HUES64 (cell line): ENCODE measurements around the gene ZNF397.

Experiments
- H3K27ac ChIP-seq: 2 replicates; pipeline ENCODE4 v1.7.0; 2013; ENCODE audit warnings: low read depth, low read length, inconsistent platforms
- H3K27me3 ChIP-seq: 2 replicates; pipeline ENCODE4 v1.6.1; 2013; ENCODE audit warnings: mild to moderate bottlenecking, low read length; ENCODE audit not compliant: insufficient read depth
- H3K36me3 ChIP-seq: 2 replicates; pipeline ENCODE4 v1.6.1; 2013; ENCODE audit warnings: mild to moderate bottlenecking, low read length; ENCODE audit not compliant: insufficient read depth
- H3K4me1 ChIP-seq: 2 replicates; pipeline ENCODE4 v1.6.1; 2013; ENCODE audit warnings: mild to moderate bottlenecking, low read length, moderate library complexity; ENCODE audit not compliant: insufficient read depth
- H3K4me3 ChIP-seq: 2 replicates; pipeline ENCODE4 v1.5.1; 2013; ENCODE audit warnings: mild to moderate bottlenecking, low read length, moderate library complexity
- H3K9ac ChIP-seq: 2 replicates; pipeline ENCODE4 v1.6.1; 2013; ENCODE audit warnings: mild to moderate bottlenecking, low read depth, low read length
- H3K9me3 ChIP-seq: 2 replicates; pipeline ENCODE4 v1.6.1; 2013; ENCODE audit warnings: low read depth, low read length; ENCODE audit not compliant: insufficient read depth
- WGBS: fragments of 150-250, 120-280 bp; methylation state at CpG from one replicate; pipeline ENCODE4 v1.1.7; 2013; ENCODE audit warnings: missing lambda C conversion rate; 5-methylcytosine and 5-hydroxymethylcytosine counted together

ZNF397 gene

DNA sequence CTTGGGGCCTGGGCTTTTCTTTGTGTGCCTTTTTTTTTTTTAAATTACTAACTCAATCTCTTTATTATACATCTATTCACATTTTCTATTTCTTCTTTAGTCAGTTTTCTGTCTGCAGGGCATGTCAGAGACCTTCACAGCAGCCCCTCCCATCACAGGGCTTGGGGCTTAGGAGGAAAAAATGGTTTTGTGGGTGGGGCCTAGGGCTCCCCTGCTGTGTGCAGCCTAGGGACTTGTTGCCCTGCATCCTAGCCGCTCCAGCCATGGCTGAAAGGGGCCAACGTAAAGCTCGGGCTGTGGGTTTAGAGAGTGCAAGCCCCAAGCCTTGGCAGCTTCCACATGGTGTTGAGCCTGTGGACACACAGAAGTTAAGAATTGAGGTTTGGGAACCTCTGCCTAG is 35.4 kb downstream of the ZNF397 start:
- H3K4me1 ChIP-seq, result no peaks in the 10 kb centered on the region
- H3K9me3 ChIP-seq, result peaks cover 42% of the 10 kb centered on the region
- 84% methylated on average over 3 of the region's 3 CpGs for WGBS
- H3K9ac ChIP-seq, result no peak overlapping the region
- H3K27ac ChIP-seq, result no peak overlapping the region
- no peaks in the 10 kb centered on the region for H3K27me3 ChIP-seq
- no peaks in the 10 kb centered on the region for H3K36me3 ChIP-seq
- no peak overlapping the region for H3K4me3 ChIP-seq

DNA sequence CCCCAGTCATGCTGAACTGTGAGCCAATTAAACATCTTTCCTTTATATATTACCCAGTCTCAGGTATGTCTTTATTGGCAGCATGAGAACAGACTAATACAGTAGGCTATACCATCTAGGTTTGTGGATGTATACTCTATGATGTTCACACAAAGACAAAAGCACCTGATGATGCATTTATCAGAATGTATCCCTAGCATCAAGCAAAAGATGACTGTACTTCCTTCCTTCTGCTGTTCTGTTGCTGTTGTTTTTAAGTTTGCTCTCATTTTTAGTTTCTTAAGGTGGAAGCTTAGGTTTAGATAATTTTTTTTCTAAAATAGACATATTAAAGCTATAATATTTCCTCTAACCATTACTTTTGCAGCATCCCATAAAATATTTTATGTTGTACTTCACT is 36.8 kb downstream of the ZNF397 start:
- H3K36me3 ChIP-seq, result no peaks in the 10 kb centered on the region; the same call in 1 of the 2 replicates
- no peak overlapping the region for H3K4me3 ChIP-seq
- H3K27ac ChIP-seq, result no peak overlapping the region
- no peak overlapping the region for H3K9ac ChIP-seq
- peaks cover 48% of the 10 kb centered on the region for H3K9me3 ChIP-seq
- no peaks in the 10 kb centered on the region for H3K4me1 ChIP-seq
- no peaks in the 10 kb centered on the region for H3K27me3 ChIP-seq

DNA sequence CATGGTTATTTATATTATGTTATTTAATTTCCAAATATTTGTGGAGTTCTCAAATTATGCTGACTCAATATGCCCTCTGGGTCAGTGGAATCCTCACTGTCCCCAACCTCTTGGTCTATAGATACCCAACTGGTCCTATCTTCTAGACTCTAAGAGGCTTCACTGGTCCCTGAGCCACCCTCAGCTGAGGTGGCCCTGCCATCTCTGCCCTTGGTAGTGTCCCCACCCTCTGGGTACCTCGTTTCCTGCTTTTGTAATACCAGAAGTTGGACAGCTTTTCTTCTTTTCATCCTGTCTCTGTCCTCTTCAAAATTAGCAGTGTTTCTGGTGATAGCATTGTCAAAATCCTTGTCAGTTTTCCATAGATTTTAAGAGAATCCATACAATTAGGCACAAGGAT is 37.3 kb downstream of the ZNF397 start:
- 82% methylated on average over 1 of the region's 1 CpG for WGBS
- Histone ChIP-seq H3K9me3 (peaks cover 45% of the 10 kb centered on the region), H3K4me3 (no peak overlapping the region), H3K9ac (no peak overlapping the region), H3K36me3 (peaks cover 3% of the 10 kb centered on the region), H3K4me1 (no peaks in the 10 kb centered on the region), H3K27me3 (no peaks in the 10 kb centered on the region), H3K27ac (no peak overlapping the region)

DNA sequence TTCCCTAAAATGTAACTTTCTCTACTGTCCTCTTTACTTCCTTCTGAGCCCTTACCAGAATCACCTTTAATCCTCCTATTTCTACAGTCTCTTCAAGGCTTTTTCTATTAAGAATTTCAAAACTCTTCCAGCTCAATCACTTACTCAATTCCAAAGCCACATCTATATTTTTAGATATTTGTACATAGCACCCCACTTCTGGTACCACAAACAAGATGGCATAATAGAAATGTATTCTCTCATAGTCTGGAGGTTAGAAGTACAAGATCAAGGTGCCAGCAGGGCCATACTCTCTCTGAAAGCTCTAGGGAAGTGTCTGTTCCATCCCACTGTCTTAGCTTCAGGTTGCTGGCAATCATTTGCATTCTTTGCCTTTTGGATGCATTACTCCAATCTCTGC is 38.1 kb downstream of the ZNF397 start:
- H3K4me1 ChIP-seq, result no peaks in the 10 kb centered on the region
- no peaks in the 10 kb centered on the region for H3K27me3 ChIP-seq
- H3K36me3 ChIP-seq, result peaks cover 12% of the 10 kb centered on the region
- H3K27ac ChIP-seq, result no peak overlapping the region
- peaks cover 49% of the 10 kb centered on the region for H3K9me3 ChIP-seq
- H3K9ac ChIP-seq, result no peak overlapping the region
- no peak overlapping the region for H3K4me3 ChIP-seq

DNA sequence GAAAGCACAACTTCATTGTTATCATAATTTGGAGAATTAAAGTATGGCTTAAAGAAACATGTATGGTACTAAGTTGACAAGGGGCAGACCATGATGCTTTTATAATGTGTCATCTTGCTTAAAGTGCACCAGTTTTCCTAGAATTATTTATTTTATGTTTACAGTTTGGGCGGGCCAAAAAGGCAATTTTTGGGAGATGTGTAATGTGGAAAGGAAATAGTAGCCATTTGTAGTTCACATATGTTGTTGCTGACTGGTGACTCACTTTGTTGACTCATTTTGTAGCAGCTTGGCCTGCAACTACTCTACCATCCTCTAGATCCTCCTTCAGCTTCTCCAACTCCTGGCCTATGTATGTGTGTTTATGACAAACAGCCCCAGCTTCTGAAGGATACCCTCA is 41.5 kb downstream of the ZNF397 start:
- H3K36me3 ChIP-seq, result peaks cover 20% of the 10 kb centered on the region
- peaks cover 72% of the 10 kb centered on the region for H3K9me3 ChIP-seq

GRCh38 chr18:35283923-35284794 is 43.3 kb downstream of the ZNF397 start:
- Histone ChIP-seq H3K4me1 (no peaks in the 10 kb centered on the region), H3K27ac (no peak overlapping the region), H3K27me3 (no peaks in the 10 kb centered on the region), H3K9ac (no peak overlapping the region), H3K36me3 (peaks cover 20% of the 10 kb centered on the region), H3K9me3 (peaks cover 70% of the 10 kb centered on the region), H3K4me3 (no peak overlapping the region)
- WGBS, result 94% methylated on average over 7 of the region's 7 CpGs

More for the DNA sequence above, 41.5 kb downstream of the ZNF397 start:
- Histone ChIP-seq H3K27ac (no peak overlapping the region), H3K27me3 (no peaks in the 10 kb centered on the region), H3K9ac (no peak overlapping the region), H3K4me3 (no peak overlapping the region), H3K4me1 (no peaks in the 10 kb centered on the region)
- 95% methylated on average over 1 of the region's 1 CpG for WGBS

DNA sequence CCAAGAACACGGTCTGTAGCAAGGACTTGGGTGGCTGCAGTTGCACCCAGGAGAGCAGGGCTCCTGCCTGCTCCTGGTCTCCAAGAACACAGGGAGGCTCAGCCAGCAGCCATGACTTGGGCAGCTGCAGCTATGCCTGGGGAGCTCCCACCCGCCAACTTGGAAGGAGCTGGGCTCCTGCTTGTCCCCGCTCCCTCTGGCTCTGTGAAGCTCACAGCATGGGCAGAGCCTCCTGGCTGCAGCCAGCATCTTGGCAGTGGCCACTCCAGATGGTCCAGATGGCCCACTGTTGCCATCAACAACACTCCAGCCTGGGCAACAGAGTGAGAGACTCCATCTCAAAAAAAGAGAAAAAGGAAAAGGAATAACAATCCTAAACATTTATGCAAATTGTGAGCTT is 44.0 kb downstream of the ZNF397 start:
- Histone ChIP-seq H3K36me3 (peaks cover 20% of the 10 kb centered on the region), H3K27ac (no peak overlapping the region), H3K9me3 (peaks cover 64% of the 10 kb centered on the region), H3K27me3 (no peaks in the 10 kb centered on the region), H3K4me1 (no peaks in the 10 kb centered on the region), H3K4me3 (no peak overlapping the region), H3K9ac (no peak overlapping the region)
- 89% methylated on average over 3 of the region's 3 CpGs for WGBS

GRCh38 chr18:35289293-35289692 is 48.5 kb downstream of the ZNF397 start:
- 63% methylated on average over 6 of the region's 6 CpGs for WGBS
- H3K27ac ChIP-seq, result peak overlapping the region; percentile 84
- H3K9ac ChIP-seq, result peak overlapping the region; percentile 90

GRCh38 chr18:35289727-35290093 is 48.9 kb downstream of the ZNF397 start:
- Histone ChIP-seq H3K27ac (peak overlapping the region; percentile 84), H3K4me3 (peak overlapping the region; percentile 90), H3K36me3 (peaks cover 18% of the 10 kb centered on the region), H3K9ac (peak overlapping the region; percentile 90), H3K4me1 (no peaks in the 10 kb centered on the region), H3K9me3 (peaks cover 33% of the 10 kb centered on the region), H3K27me3 (no peaks in the 10 kb centered on the region)
- WGBS, result 5% methylated on average over 7 of the region's 8 CpGs

More at GRCh38 chr18:35289293-35289692, 48.5 kb downstream of the ZNF397 start:
- Histone ChIP-seq H3K9me3 (peaks cover 37% of the 10 kb centered on the region), H3K36me3 (peaks cover 22% of the 10 kb centered on the region), H3K4me1 (no peaks in the 10 kb centered on the region), H3K27me3 (no peaks in the 10 kb centered on the region), H3K4me3 (peak overlapping the region; percentile 90)

- no peaks in the 10 kb centered on the region for H3K27me3 ChIP-seq
- H3K27ac ChIP-seq, result peak within 1 kb of the TSS; percentile 84
- peak within 1 kb of the TSS; percentile 90 for H3K9ac ChIP-seq
- H3K36me3 ChIP-seq, result peaks cover 19% of the 10 kb centered on the region
- H3K4me3 ChIP-seq, result peak within 1 kb of the TSS; percentile 90
- H3K9me3 ChIP-seq, result peaks cover 28% of the 10 kb centered on the region
- under 1% methylated on average over 41 of the region's 41 CpGs for WGBS
- no peaks in the 10 kb centered on the region for H3K4me1 ChIP-seq
Measured at GRCh38 chr18:35290094-35290735, 49.4 kb downstream of the ZNF397 start, which contains the start of gene ZSCAN30. Gene ZSCAN30, minus strand, starts transcription at chr18:35290229. Its CDS starts 25,877 bp downstream, at chr18:35264352.

DNA sequence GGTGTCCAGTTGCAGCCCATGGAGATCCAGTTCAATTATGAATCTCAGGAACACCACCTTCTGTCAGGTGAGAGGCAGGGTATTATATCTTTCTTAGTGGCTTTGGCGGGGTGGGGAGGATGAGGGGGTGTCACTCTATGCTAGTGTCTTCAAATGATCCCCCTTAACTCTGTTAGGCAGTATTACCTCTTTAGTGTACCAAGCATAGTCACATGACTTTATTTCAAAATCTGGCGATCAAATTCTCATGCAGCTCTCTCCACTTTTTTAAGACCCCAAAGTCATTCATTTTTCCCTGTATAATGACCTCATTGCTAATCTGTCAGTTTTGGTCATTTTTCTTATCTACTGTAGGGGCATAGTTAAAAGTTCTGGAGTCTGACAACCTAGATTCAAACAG is 50.3 kb downstream of the ZNF397 start:
- H3K9me3 ChIP-seq, result peaks cover 19% of the 10 kb centered on the region
- 96% methylated on average over 2 of the region's 2 CpGs for WGBS
- H3K27ac ChIP-seq, result no peak overlapping the region
- peak overlapping the region; percentile 90 for H3K4me3 ChIP-seq
- H3K9ac ChIP-seq, result peak overlapping the region; percentile 90; the same call in 1 of the 2 replicates
- H3K27me3 ChIP-seq, result no peaks in the 10 kb centered on the region
- peaks cover 22% of the 10 kb centered on the region for H3K36me3 ChIP-seq
- no peaks in the 10 kb centered on the region for H3K4me1 ChIP-seq
